Stimulated activated CD4-positive, alpha-beta T cell treated with anti-CD3 and anti-CD28 coated beads, Interleukin-2, amount 100 ng/mL, for 24 hours (primary cell): ENCODE measurements around the gene ADPRS.

Experiments
- DNase-seq, 2 donors: peaks; one replicate each; pipeline ENCODE4 v3.0.0-alpha.2; 2020

Gene ADPRS

DNA sequence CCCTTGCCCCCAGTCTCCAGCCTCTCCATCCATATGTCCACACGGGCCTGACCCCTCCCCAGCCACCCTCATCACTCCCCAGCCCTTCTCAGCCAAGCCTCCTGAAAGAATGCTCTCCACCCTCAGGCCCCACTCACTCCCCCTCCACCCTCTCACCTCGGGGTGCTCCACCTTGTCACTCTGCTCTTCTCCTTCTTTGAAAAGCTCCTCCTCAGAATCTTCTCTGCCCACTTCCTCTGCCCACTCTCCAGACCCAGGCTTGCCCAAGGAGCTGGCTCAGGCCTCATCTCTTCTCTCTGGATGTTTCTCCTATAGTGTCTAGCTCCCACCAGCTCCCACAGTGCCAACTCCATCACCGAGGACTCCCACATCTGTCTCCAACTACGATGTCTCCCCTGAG, 22.5 kb downstream of the ADPRS start:
- no peak for DNase-seq

- no peak for DNase-seq
These were observed 24.1 kb downstream of the ADPRS start for GRCh38 chr1:36112823-36113222.

DNA sequence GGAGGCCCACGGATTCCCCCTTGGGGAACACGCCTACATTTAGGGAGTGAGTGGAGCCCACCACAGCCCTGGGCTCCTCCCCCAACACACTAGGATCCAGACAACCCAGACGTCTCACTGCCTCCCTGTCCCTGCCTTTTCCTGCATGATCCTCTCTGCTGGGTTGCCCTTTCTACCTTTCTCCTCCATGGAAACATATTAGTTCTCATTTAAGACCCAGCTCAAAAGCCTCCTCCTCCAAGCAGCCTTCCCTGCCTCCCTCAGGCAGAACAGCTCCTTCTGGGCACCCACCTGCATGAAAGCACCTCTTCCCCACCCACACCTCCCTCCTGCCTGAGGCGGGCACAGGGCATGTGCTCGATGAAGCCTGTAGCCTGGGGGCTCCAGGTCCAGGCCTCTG, 25.7 kb downstream of the ADPRS start:
- no peak for DNase-seq

- no peak for DNase-seq
These were observed 26.5 kb downstream of the ADPRS start for GRCh38 chr1:36115200-36115669.

GRCh38 chr1:36115931-36116330, 27.2 kb downstream of the ADPRS start:
- DNase-seq = no peak

GRCh38 chr1:36116901-36117300, 28.2 kb downstream of the ADPRS start:
- no peak for DNase-seq

DNA sequence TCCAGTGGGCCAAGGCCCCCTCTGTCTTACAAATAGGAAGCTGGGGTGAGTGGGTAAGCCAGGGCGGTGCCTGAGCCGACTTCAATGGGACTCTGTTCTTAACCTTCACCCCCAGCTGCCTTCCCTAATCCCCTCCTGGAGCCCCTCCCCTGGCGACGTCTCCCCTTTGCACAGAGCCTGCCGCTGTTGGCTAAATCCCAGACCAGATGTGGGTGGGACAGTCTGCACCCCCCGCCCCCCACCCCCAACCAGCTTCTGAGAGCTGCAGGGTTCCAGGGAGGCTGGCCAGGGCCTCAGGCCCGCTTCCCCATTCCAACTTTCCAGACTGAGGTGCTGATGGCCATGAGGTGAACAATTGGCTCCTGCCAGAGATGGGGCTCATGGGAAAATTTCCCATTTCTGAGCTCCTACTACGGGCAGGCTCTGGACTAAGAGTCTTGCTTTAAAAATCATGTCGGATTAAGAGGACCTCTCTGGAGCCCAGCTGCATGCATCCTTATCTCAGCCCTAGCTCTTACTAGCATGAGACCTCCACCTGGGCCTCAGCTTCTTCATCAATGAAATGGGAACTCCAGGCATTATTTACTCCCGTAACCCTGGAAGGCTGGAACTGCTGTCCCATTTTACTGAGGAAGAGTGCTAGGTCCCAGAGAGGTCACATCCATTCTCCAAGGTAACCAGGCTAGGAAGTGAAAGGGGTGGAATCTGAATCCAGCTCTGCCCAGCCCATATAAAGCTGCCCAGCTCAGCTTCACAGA, 29.9 kb downstream of the ADPRS start:
- DNase-seq = no peak

- no peak for DNase-seq
These were observed 30.8 kb downstream of the ADPRS start for GRCh38 chr1:36119456-36119855.

GRCh38 chr1:36122062-36123030, 33.7 kb downstream of the ADPRS start:
- no peak for DNase-seq

DNA sequence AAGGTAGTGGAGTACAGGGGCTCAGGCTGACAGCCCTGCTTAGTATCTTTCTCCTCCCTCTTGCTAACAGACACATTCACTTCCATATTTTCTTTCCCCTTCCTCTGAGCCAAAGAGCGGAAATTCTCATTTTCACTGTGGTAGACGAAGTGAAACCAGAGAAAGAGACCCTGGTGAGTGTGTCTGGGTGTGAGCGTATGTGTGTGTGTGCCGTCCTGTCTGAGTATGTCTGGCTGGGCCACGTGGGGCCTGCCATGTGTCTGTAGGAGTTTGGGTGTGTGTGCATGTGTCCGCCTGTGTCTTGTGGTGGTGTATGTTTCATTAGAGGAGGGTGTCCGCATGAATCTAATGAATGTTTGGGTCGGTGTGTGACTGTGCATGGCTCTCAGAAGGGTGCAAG, 34.7 kb downstream of the ADPRS start:
- no peak for DNase-seq

GRCh38 chr1:36124404-36125128, 35.9 kb downstream of the ADPRS start:
- no peak for DNase-seq

GRCh38 chr1:36125129-36125991, 36.7 kb downstream of the ADPRS start, which contains the start of gene COL8A2:
Gene COL8A2 (minus strand): TSS chr1:36125222. CDS start chr1:36100242, 24,980 bp downstream.
- DNase-seq = no peak

DNA sequence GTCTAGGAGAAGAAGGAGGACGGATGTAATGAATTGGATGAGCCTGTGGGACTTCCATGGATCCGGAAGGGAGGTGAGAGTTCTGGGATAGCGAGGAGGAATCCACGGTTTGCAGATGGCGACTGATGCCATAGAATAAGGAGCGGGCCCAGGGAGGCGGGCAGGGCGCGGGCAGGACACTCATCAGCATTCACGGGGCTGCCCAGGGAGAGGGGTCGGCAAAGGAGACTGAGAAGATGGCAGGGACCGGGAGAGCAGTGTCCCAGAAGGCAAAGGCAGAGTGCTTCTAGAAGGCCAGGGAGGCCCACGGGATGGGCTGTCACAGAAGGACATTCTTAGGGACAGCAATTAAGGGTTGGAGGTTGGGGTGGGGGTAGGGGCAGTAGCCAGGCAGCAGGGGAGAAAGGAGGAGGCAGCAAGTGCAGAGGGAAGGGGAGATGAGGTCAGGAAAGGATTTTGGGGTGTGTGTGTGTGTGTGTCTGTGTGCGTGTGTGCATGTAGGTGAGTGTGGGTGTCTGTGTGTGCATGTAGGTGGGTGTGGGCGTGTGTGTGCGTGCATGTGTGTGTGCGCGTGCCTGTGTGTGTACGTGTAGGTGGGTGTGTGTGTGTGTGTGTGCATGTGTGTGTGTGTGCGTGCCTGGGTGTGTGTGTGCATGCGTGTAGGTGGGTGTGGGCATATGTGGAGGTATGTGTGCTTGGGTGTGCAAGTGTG, 37.5 kb downstream of the ADPRS start:
- DNase-seq = no peak

DNA sequence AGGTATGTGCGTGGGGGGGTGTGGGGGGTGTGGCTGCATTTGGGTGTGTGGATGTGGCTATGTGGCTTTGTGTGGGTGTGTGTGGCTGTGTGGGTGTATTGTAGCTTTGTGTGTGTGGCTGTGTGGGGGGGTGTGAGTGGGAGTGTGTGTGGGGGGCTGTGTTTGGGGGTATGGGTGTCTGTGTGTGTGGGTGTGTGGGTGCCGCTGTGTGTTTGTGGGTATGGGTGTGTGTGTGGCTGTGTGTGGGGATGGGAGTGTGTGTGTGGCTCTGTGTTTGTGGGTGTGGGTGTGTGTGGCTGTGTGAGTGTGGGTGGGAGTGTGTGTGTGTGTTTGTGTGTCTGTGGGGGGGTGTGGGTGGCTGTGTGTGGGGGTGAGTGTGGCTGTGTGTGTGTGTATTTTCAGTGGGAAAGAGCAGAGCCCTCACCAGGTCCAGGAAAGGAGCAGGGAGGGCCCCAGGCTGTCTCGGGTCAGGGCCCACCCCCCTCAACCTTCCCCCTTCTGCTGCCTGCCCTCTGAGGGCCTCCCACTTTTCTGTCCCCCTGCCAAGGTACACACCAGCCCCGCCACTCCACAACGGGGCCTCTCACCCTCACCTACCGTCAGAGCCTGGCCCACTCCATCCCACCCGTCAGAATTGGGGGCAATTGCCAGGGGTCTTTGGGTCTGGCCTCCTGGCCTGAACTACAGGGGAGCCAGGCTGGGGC, 38.3 kb downstream of the ADPRS start:
- no peak for DNase-seq

GRCh38 chr1:36128126-36128904, 39.6 kb downstream of the ADPRS start:
- DNase-seq = no peak

DNA sequence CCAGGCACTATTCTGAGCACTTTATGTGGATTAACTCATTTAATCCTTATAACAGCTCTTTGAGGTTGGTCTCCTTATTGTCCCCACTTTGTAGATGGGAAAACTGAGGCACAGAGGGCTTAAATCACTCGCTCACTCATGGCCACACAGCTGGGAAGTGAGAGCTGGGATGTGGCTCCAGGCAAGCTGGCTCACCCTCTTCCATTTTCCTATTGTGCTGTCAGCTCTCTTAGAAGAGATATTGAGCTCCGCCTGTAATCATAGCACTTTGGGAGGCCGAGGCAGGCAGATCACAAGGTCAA, 40.2 kb downstream of the ADPRS start:
- DNase-seq = no peak

DNA sequence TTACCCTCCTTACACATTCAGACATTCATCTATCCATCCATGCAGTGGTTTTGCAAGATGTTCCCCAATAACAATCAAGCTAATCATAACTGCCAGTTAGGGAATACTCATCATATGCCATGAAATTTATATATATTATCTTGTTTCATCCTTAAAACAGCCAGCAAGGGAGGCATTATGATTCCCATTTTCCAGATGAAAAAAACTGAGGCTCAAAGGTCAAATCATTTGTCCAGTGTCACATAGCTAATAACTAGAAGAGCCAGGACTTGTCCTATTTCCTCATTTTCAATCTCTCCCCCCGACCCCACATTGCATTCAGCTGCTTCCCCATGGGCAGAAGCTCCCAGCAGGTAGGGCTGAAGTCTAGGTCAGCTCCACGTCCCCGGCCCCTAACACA, 43.3 kb downstream of the ADPRS start:
- no peak for DNase-seq

DNA sequence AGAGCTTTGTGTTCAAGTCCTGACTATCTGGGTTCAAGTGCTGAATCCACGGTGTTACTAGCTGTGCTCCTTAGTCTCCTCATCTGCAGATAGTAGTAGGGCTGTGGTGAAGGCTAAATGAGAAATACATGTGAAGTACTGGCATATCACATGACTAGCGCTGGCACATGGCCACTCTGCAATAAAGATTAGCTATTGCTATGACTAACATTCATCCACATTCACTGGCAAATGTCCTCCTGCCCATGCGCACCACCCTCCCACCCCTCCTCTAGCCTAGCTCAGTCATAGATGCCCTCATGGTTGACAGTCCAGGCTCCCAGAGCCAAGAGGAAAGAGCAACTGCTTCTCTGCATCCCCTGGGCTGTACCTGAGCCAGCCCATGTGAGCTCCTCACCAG, 44.8 kb downstream of the ADPRS start:
- no peak for DNase-seq

DNA sequence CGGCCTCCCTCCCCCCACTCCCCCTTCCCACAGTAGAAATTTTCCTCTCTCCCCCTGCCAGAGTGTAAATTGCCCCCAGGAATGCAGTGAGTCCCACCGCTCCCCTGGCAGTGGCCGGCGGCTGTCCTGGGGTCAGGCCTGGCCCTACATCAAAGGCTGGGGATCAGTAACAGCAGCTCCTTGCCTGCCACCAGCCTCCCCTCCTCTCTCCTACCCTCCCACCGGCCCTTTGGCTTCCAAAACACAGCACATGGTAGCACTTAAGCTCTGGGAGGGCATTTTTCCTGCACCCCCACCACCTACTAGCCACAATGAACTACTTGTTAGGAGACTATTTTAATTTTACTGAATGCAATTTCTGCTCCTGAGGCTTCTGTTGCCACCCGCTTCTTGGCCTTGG, 45.3 kb downstream of the ADPRS start:
- no peak for DNase-seq
